Endometrium (tissue), 2 donors: Measurements from ENCODE around the gene TSPAN10.
"Not testable (repeated sequence)": the region's sequence is repeated elsewhere in the genome, so short reads cannot be mapped to it uniquely, and the experiment has no call there.

ENCODE experiments used
- FAIRE-seq: peaks from 2 replicates; lab custom pipeline; 2012; peaks lifted over from hg19 to GRCh38; lab: Jason Lieb, UNC
- donor health status: control.
- donor health status: control.

TSPAN10 gene

DNA sequence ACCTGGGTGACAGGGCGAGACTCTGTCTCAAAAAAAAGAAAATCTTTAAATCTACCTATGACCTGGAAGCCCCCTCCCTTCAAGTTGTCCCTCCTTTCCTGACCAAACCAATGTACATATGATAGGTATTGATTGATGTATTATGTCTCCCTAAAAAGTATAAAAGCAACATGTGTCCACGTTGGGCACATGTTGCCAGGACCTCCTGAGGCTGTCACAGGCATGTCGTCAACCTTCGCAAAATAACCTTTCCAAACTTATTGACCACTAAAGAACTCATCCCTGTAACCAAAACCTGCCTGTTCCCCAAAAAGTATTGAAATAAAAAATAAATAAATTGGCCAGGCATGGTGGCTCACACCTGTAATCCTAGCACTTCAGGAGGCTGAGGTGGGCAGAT is 25.0 kb downstream of the TSPAN10 start:
- FAIRE-seq = no peak

DNA sequence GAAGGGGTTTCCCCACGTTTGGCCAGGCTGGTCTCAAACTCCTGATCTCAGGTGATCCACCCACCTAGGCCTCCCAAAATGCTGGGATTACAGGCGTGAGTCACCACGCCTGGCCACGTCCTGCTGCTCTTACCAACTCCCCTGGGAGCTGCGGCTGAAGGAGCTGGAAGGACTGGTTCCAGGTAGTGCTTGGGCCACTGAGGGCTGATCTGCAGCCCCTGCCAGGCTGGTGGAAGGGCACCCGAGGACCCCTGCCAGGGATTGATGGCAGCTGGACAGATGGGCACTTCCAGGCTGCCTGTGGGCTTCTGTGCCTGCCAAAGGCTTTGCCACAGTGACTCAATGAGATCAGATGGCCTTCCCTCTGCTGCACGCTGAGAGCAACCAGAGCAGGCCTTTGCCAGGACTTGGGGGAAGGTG is 27.1 kb downstream of the TSPAN10 start:
- FAIRE-seq = no peak

DNA sequence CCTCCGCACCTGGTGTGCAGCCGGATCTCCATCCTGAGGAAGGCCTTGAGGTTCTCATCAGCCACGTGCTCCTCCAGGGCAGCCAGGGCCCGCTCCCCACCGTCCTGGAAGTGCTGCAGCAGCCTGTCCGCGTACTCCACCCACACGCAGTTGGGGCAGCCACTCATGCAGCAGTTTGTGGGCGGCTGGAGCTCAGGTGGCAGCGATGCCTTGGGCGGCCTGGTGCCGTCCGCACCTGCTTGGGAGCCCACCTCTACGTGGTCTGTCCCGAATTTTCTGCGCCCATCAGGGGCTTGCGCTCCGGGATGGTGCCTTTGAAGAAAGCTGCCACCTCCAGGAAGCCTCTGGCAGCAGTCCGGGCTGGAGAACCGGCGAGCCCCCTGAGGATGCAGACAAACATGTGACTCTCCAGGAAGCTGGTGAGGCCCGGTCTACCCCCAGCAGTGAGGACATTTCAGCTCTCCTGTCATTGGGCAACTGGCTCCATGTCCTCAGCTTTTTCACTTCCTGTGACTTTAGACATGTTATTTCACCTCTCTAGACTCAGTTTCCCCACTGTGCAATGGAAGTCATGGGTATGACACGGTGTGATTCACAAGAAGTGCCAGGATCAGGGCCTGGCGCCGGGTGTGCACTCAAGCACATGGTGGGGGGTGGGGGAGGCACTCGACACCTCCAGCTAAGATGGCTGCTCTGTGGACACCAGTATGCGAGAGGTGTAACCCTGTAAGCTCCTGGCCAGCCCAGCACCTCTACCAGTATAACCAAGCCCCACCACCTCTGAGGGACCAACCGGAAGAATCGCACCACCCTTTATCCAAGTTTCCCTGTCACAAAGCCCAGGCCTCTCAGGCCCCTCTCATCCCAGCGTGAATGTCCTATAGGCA is 28.5 kb downstream of the TSPAN10 start:
- no peak for FAIRE-seq

DNA sequence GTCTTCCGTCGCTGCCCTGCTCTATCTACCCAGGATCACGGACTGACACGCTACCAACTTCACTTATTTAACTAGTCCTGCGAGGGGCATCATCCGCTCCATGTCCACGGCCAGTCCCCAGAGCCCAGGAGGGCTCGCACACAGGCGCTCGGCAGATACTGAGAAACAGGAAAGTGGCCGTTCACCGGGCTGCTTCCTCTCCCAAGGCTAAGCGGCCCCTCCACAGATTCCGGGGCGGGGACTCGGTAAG is 29.0 kb downstream of the TSPAN10 start:
- FAIRE-seq = no peak

DNA sequence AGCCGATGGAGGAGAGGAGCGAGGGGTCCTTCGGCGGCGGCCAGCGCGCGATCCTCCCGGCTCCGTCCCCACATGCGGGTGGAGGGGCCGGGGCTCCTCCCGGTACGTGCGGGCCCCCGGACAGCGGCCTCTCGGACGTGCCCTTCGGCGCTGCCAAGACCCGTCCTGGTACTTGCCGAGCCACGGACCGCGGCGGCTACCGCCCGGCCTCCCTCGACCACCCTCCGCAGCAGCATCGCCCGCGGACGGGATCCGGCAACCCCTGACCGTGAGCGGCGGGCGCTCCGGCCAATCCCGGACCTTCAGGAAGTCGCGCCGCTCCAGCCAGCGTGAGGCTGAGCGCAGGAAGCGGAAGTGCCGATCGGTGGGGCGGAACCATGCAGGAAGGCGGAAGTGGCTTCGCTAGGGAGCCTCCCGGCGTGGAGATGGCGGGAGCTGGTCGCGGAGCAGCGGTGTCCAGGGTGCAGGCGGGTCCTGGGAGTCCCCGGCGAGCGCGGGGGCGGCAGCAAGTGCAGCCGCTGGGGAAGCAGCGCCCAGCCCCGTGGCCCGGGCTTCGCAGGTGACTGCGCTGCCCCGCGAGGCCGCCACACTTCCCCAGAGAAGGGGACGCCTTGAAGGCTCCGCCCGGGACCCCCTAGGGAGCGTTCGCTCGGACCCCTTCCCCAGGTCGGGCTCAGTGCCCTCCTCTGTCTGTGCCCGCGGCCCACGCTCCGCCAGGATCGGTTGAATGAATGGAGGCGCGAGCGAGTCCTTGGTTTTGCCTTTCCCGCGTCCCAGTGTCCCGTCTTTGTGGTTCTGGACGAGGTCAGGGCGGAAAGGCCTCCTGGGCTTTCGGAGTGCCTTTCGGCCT is 29.6 kb downstream of the TSPAN10 start, which contains the start of the genes CCDC137 and OXLD1:
TSS of gene CCDC137 (plus strand) at position 396 of the 850 bp plus-strand sequence. CDS start at position 426, 30 bp downstream.
TSS of gene OXLD1 (minus strand) at position 264 of the 850 bp plus-strand sequence. CDS start at position 236, 28 bp downstream.
- no peak for FAIRE-seq

DNA sequence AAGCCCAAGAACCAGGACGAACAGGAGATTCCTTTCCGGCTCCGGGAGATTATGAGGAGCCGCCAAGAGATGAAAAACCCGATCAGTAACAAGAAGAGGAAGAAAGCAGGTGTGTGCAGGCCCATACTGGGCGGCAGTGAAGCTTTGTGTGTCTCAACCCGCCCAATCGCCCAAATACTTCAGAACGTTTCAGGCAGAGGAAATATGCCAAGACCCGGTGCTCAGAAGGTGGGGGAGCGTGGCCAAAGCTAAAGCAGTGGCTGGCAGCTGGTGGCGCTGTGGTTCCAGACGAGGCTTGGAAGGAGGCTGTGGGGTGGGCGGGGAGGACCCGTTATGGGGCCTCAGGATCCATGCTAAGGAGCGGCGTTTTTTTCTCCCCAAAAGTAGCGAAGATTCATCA is 30.8 kb downstream of the TSPAN10 start:
- no peak for FAIRE-seq

DNA sequence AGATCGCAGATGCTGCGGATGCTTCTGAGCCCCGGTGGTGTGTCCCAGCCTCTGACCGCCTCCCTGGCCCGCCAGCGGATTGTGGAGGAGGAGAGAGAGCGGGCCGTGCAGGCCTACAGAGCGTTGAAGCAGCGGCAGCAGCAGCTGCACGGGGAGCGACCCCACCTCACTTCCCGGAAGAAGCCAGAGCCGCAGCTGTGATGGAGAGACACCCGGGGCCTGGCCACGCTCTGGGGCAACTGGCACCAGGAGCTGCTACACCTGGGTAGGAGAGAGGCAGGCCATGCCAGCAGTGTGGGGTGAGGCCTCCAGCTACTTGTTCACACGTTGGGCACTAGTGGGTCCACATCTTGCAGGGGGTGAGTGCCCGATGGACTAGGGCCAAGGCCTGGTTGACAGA is 35.5 kb downstream of the TSPAN10 start:
- FAIRE-seq = no peak

DNA sequence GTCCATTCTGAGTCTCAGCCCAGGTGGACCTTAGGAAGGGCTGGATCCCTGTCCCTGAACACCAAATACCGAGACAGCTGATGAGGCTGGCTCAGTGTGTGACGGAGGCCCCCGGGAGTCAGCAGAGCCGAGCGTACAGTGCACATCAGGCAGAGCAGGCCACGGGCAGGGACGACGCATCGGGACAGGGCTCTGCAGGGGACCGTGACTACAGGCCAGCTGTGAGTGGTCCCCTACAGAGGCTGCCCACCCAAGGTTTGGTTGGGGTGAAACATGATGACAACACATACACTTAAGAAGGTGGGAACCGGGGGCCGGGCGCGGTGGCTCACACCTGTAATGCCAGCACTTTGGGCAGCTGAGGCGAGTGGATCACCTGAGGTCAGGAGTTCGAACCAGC is 36.0 kb downstream of the TSPAN10 start:
- FAIRE-seq = no peak

DNA sequence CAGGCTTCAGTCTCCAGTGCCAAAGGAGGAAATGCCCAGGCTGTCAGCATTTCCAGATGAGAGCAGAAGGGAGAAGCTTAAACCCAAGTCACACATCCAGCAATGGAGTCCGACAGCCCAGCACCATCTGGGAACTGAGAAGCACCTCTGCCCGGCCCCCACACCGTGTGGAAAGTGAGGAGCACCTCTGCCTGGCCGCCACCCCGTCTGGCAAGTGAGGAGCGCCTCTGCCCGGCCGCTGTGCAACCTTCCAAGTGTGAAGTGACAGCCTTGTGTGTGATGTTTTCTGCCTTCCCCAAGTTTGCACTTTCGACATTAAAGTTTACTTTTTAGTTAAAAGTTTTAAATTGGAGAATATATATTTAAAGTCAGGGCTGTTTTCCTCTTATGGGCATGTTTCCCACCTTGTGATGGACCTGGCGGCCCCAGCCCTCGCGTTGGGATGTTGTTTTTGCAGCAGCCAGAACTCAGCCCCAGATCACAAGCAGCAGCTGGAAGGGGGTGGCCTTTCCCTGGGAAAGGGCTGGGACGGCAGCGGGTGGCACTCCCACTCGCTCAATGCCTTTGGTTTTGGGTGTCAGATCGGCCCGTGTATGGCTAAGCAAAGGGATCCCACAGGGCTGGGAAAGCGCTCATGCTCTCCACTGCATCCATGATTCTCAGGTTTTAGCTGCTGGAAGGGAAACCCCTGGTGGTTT is 36.7 kb downstream of the TSPAN10 start:
- no peak for FAIRE-seq

DNA sequence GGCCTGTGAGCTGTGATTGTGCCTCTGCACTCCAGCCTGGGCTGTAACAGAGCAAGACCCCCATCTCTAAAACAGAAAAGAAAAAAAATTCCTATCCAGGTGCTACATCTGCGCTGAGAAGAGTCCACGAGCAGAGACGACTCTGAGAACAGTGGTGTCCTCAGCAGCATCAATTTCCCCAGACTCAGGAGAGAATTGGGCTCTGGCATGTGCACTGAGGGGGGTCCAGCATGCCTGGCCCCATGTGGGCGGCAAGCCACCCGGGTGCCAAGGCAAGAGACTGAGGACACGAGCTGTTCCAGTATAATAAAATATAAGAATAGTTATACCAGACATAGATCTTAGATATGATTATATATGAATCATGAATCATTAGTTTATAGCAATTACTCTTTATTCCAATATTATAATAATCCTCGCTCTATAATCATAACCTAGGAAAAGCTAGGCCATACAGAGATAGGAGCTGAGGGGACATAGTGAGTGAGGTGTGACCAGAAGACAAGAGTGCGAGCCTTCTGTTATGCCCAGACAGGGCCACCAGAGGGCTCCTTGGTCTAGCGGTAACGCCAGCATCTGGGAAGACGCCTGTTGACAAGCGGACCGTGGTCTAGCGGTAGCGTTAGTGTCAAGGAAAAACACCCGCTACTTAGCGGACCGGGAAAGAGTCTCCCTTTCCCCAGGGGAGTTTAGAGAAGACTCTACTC is 38.7 kb downstream of the TSPAN10 start:
- FAIRE-seq = not testable (repeated sequence)

DNA sequence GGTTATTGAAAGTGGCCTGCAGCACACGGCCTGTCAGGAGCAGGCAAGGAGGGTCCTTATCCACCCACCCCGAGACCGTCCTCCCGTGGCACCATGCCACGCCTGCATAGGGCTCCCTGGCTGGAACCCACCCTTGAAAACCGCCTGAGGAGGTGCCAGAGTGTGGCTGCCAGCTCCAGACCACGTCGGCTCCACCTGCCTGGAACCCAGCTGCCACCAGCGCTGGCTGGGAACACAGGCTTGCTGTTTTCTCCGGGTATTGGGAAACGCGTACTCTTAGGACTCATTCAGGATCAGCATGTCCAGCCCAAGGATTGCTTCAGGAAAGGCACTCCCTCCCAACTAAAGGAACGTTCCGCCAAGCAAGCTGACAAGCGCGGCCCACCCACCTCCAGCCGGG is 39.9 kb downstream of the TSPAN10 start:
- FAIRE-seq = no peak

DNA sequence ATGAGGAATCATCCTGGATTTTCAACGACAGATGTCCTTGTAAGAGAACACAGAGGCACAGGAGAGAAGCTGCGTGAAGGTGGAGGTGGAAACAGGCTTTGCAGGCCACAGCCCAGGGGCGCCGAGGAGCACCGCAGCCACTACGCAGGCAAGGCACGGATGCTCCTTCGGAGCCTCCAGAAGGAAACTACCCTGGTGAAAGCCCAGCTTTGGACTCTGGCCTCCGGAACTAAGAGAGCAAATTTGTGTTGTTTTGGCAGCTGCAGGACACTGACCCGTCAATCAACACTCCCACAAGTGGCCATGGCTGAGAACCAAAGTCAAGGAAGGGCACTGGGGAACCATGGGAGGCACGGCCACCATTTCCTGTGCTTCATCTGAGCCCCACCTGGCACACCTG is 43.2 kb downstream of the TSPAN10 start:
- FAIRE-seq = no peak

DNA sequence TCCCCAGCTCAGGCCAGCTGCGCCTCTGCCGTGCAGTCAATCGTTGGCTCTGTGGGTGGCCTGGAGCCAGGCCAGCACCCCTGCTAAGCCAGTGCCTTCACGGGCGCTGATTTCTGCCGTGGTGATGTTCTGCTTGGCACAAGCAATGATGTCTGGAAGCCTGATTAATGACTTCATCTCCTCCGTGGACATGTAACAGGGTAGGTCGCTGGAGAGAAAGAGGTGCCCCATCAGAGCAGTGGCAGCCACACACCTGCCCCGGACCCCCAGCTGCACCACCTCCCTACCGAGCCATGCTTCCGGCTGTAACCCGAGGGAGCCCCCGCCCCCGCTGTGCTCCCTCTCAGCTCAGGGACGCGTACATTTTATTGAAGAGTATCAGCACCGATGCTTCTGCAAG is 44.7 kb downstream of the TSPAN10 start:
- FAIRE-seq = no peak

DNA sequence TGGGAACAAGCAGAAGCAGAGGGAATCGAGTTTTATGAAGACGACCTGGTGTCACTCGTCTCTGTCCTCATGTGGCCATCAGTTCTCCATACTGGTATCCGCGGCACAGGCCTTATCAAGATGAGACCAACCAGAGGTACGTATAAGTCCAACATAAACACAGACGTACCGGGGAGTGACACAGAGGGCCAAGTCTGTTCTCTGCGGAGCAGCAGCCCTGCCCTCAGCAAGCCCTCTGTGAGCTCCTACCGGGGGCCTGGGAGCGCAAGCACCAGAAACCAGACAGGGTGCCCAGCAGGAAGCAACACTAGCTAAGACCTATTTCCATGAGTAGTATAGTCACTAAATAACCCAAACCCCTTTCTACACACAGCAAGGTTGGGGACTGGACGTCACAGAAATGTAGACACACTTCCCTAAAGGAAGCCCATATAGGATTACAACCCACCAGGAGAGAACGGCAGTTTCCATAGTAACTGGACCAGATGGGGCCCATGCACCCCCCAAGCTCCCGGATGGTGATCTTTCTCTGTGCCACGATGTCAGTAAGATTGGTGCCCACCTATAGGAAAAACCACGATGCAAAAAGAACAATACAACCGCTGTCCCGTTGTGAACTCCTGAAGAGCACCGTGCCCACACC is 45.7 kb downstream of the TSPAN10 start:
- FAIRE-seq = no peak

DNA sequence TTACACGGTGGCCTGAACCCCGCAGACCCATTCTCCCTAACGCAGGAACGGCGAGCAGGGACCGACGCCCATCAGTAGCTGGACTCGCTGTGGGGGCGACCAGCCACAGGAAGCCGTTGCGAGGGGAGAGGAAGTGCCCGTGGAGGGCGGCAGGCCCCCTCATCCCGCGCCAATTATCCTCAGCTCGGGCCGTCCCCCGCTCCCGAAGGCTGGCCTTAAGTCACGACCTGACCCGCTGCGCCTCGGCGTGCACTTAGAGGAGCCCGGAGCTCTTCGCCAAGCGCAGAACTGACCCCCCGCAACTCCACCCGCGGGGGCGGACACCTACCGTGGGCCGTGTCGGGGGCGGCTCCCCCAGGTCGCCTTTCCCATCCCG is 46.2 kb downstream of the TSPAN10 start:
- no peak for FAIRE-seq

DNA sequence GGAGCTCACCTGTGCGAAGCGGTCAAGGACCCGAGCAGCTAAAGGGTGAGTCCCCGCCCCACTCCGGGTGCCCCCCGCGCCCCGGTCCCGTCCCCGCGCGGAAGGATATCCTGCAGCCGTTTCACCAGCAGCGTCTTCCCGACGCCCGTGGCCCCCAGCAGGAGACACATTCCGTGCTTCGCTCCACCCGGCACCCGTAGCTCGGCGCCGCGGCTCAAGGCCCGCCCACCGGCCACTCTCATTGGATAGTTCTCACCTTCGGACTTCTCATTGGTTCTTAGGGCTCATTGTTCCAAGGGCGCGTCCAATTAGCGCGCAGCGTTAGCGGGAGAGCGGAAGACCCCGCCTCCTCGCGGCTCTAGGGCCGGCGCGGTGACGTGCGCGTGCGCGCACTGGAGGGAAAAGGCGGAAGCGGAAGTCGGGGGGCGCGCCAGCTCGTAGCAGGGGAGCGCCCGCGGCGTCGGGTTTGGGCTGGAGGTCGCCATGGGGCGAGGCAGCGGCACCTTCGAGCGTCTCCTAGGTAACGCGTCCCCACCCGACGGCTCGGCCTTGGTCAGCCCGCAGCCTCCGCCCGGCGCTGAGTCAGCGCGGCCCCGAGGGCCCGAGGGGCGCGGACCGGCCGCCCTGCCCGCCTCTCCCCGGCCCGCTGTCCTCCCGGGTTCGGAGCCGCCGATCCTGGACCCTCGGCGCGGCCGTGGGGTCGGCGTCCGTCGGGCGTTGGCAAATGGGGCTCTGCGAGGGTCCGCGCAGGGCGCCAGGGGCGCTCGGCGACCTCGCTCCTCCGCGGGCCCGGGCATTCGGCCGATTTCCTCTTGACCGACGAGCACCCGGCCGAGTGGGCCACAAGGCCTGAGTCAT is 46.8 kb downstream of the TSPAN10 start, which contains the start of the genes ARL16 and HGS:
TSS of gene ARL16 (minus strand) at position 214 of the 858 bp plus-strand sequence. CDS start at position 170, 44 bp downstream.
TSS of gene HGS (plus strand) at position 428 of the 858 bp plus-strand sequence. CDS start at position 484, 56 bp downstream.
- FAIRE-seq = peak; percentile 98

DNA sequence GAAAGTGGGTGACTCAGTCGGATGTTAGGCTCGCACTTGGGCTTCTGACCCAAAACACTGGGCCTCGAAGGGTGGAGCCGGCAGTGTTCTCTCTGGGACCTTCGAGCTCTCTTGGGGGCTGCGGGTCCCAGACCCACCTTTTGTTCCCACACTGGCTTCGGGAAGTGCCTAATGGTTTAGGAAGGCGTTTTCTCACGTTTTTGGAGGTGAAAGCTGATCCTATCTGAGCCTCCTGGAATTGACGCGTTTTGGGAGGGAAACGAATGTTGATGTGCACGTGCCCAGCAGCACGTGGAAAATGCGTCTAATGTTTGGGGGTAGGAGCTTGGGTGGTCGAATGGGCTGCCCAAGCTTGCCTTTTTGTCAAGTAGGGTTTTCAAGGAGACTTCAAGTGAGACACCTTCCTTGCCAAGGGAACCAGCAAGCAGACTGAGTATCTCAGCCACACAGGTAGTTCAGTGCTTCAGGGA is 47.5 kb downstream of the TSPAN10 start:
- no peak for FAIRE-seq

DNA sequence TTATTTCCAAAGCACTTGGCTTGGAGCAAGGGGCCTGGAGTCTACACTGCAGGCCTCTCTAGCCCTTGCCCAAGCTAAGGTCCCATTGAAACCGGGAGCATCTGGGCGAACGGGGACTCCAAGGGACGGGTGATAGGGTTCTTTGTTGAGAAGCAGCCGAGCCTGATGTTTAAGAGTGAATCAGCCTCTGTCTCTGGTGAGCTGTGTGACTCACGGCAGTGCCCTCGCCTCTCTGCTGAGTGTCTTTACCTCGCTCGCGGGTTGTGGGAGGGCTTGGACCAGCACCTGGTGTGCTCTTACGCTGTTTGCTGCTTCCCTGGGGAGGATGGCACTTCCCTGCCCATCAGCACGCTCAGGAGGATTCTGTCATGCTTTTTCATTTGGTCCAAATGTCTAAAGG is 48.1 kb downstream of the TSPAN10 start:
- FAIRE-seq = no peak

DNA sequence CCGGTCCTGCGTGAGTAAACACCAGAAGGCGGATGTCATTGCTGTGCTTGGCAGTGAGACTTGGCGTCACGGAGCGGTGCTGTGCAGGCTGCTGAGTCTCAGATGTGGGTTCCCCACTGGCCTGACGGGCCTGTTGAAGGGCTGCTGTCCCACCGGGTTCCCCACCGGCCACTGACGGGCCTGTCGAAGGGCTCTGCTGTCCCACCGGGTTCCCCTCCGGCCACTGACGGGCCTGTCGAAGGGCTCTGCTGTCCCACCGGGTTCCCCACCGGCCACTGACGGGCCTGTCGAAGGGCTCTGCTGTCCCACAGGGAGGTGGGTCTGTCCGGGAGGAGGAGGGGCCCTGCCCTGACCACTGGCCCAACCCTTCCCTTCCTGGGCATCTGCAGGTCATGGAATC is 49.6 kb downstream of the TSPAN10 start:
- no peak for FAIRE-seq
